Activated CD4-positive, alpha-beta memory T cell treated with anti-CD3 and anti-CD28 coated beads, Interleukin-2, amount 10 ng/mL, durations not matched to agents 7 days and 5 days (primary cell): Measurements from ENCODE around the gene PFDN4. TPM values are rescaled to one million over a fixed set of nuclear protein-coding genes. Genes with fewer than 3 reads are reported as not detected.

ENCODE experiments used
- CTCF ChIA-PET: fragments of 350-600 bp; sonication (Branson Sonifier 250); formaldehyde crosslinking; loops from one replicate; lab custom pipeline; 2021; ENCODE audit warnings: antibody characterized with exemption, inconsistent platforms; lab: Charles Lee
- POLR2A ChIA-PET: fragments of 350-600 bp; sonication (Branson Sonifier 250); formaldehyde crosslinking; loops from one replicate; lab custom pipeline; 2021; ENCODE audit warnings: antibody characterized with exemption; lab: Charles Lee
- DNase-seq: peaks from one replicate; pipeline ENCODE4 v3.0.0-alpha.2; 2020
- H3K27ac Mint-ChIP-seq: one replicate; pipeline ENCODE4 v1.8.0; 2021; ENCODE audit warnings: mild to moderate bottlenecking, mixed read lengths
- H3K27me3 Mint-ChIP-seq: one replicate; pipeline ENCODE4 v1.8.0; 2021; ENCODE audit warnings: mixed read lengths
- H3K36me3 Mint-ChIP-seq: one replicate; pipeline ENCODE4 v1.8.0; 2021; ENCODE audit warnings: low read depth, mixed read lengths
- H3K4me1 Mint-ChIP-seq: one replicate; pipeline ENCODE4 v1.8.0; 2021; ENCODE audit warnings: mixed read lengths
- H3K4me3 Mint-ChIP-seq: one replicate; pipeline ENCODE4 v1.8.0; 2021; ENCODE audit warnings: mild to moderate bottlenecking, mixed read lengths
- H3K9me3 Mint-ChIP-seq: one replicate; pipeline ENCODE4 v1.8.0; 2021; ENCODE audit warnings: mixed read lengths
- total RNA-seq, 2 experiments: library from RNA; stranded (reverse); gene quantifications; one replicate each; pipeline ENCODE4 v1.2.3, GENCODE V29; 2021

The PFDN4 gene
- total RNA-seq, 2 experiments from 2014 or later: 28.1 to 30.3 TPM

GRCh38 chr20:54179946-54180345, 27.9 kb upstream of the PFDN4 start:
- no peak for DNase-seq
- Mint-ChIP-seq H3K4me3 (no peak overlapping the region), H3K27ac (no peak overlapping the region), H3K27me3 (peaks cover 50% of the 10 kb centered on the region), H3K36me3 (no peaks in the 10 kb centered on the region), H3K9me3 (no peaks in the 10 kb centered on the region), H3K4me1 (peaks cover 6% of the 10 kb centered on the region)
- ChIA-PET POLR2A (no interaction called here), CTCF (interaction anchor here (1.5 kb wide), 1 partner anchor 77 kb away, joined by 6 read pairs; no protein-coding TSS in a partner anchor)

- Mint-ChIP-seq H3K4me3 (no peak overlapping the region), H3K27ac (no peak overlapping the region), H3K36me3 (no peaks in the 10 kb centered on the region), H3K9me3 (no peaks in the 10 kb centered on the region), H3K27me3 (peaks cover 53% of the 10 kb centered on the region), H3K4me1 (peaks cover 6% of the 10 kb centered on the region)
- ChIA-PET CTCF (no interaction called here), POLR2A (no interaction called here)
- no peak for DNase-seq
Observed at GRCh38 chr20:54180931-54181330, 27.0 kb upstream of the PFDN4 start.

GRCh38 chr20:54184071-54184470, 23.8 kb upstream of the PFDN4 start:
- no peaks in the 10 kb centered on the region for H3K36me3 Mint-ChIP-seq
- ChIA-PET CTCF (no interaction called here), POLR2A (no interaction called here)
- H3K27me3 Mint-ChIP-seq: peaks cover 39% of the 10 kb centered on the region
- H3K4me3 Mint-ChIP-seq: no peak overlapping the region
- H3K9me3 Mint-ChIP-seq: no peaks in the 10 kb centered on the region
- H3K27ac Mint-ChIP-seq: no peak overlapping the region
- DNase-seq: no peak
- peaks cover 6% of the 10 kb centered on the region for H3K4me1 Mint-ChIP-seq

- peaks cover 2% of the 10 kb centered on the region for H3K4me1 Mint-ChIP-seq
- no peaks in the 10 kb centered on the region for H3K36me3 Mint-ChIP-seq
- CTCF ChIA-PET: no interaction called here
- H3K27ac Mint-ChIP-seq: no peak overlapping the region
- DNase-seq: no peak
- no peak overlapping the region for H3K4me3 Mint-ChIP-seq
- peaks cover 37% of the 10 kb centered on the region for H3K27me3 Mint-ChIP-seq
- no peaks in the 10 kb centered on the region for H3K9me3 Mint-ChIP-seq
- POLR2A ChIA-PET: no interaction called here
Observed at GRCh38 chr20:54184904-54185626, 22.8 kb upstream of the PFDN4 start.

GRCh38 chr20:54188132-54188849, 19.6 kb upstream of the PFDN4 start:
- H3K27me3 Mint-ChIP-seq: peaks cover 22% of the 10 kb centered on the region
- ChIA-PET CTCF (interaction anchor here (1.3 to 1.4 kb wide), 2 partner anchors 12 to 85 kb away, joined by 3 to 5 read pairs; no protein-coding TSS in a partner anchor), POLR2A (no interaction called here)
- no peak overlapping the region for H3K4me3 Mint-ChIP-seq
- H3K36me3 Mint-ChIP-seq: no peaks in the 10 kb centered on the region
- no peak for DNase-seq
- H3K9me3 Mint-ChIP-seq: no peaks in the 10 kb centered on the region
- H3K4me1 Mint-ChIP-seq: no peaks in the 10 kb centered on the region
- no peak overlapping the region for H3K27ac Mint-ChIP-seq

GRCh38 chr20:54189630-54190029, 18.3 kb upstream of the PFDN4 start:
- Mint-ChIP-seq H3K27ac (no peak overlapping the region), H3K9me3 (no peaks in the 10 kb centered on the region), H3K27me3 (peaks cover 17% of the 10 kb centered on the region), H3K4me1 (no peaks in the 10 kb centered on the region), H3K4me3 (no peak overlapping the region), H3K36me3 (no peaks in the 10 kb centered on the region)
- CTCF ChIA-PET: no interaction called here
- DNase-seq: no peak
- POLR2A ChIA-PET: no interaction called here

GRCh38 chr20:54190217-54190616, 17.7 kb upstream of the PFDN4 start:
- Mint-ChIP-seq H3K9me3 (no peaks in the 10 kb centered on the region), H3K27ac (no peak overlapping the region), H3K36me3 (no peaks in the 10 kb centered on the region), H3K4me1 (no peaks in the 10 kb centered on the region), H3K4me3 (no peak overlapping the region), H3K27me3 (peaks cover 11% of the 10 kb centered on the region)
- ChIA-PET CTCF (no interaction called here), POLR2A (no interaction called here)
- DNase-seq: no peak

- no peaks in the 10 kb centered on the region for H3K9me3 Mint-ChIP-seq
- DNase-seq: no peak
- no peak overlapping the region for H3K4me3 Mint-ChIP-seq
- H3K4me1 Mint-ChIP-seq: no peaks in the 10 kb centered on the region
- no peaks in the 10 kb centered on the region for H3K36me3 Mint-ChIP-seq
- H3K27me3 Mint-ChIP-seq: peaks cover 11% of the 10 kb centered on the region
- no peak overlapping the region for H3K27ac Mint-ChIP-seq
- CTCF ChIA-PET: interaction anchor here (0.8 kb wide), 1 partner anchor 15 kb away, joined by 4 read pairs; the partner anchor contains the start of gene PFDN4
- POLR2A ChIA-PET: no interaction called here
Observed at GRCh38 chr20:54193817-54194216, 14.1 kb upstream of the PFDN4 start.

- Mint-ChIP-seq H3K4me3 (no peak overlapping the region), H3K4me1 (no peaks in the 10 kb centered on the region), H3K36me3 (no peaks in the 10 kb centered on the region), H3K27me3 (peaks cover 11% of the 10 kb centered on the region), H3K27ac (no peak overlapping the region), H3K9me3 (no peaks in the 10 kb centered on the region)
- ChIA-PET POLR2A (no interaction called here), CTCF (interaction anchor here (0.8 to 1.4 kb wide), 3 partner anchors 13 to 90 kb away, joined by 3 to 4 read pairs (median 4); partner anchors contain the start of gene PFDN4)
- no peak for DNase-seq
Observed at GRCh38 chr20:54194724-54195438, 13.0 kb upstream of the PFDN4 start.

GRCh38 chr20:54195483-54196472, 12.1 kb upstream of the PFDN4 start:
- no peak for DNase-seq
- Mint-ChIP-seq H3K4me3 (no peak overlapping the region), H3K4me1 (no peaks in the 10 kb centered on the region), H3K9me3 (no peaks in the 10 kb centered on the region), H3K27me3 (peaks cover 11% of the 10 kb centered on the region), H3K36me3 (no peaks in the 10 kb centered on the region), H3K27ac (no peak overlapping the region)
- CTCF ChIA-PET: interaction anchor here (1.2 to 1.4 kb wide), 2 partner anchors 12 to 91 kb away, joined by 3 to 4 read pairs; partner anchors contain the start of gene PFDN4
- POLR2A ChIA-PET: no interaction called here

GRCh38 chr20:54197621-54198604, 10.0 kb upstream of the PFDN4 start:
- no peak overlapping the region for H3K4me3 Mint-ChIP-seq
- no peaks in the 10 kb centered on the region for H3K9me3 Mint-ChIP-seq
- H3K27me3 Mint-ChIP-seq: peaks cover 13% of the 10 kb centered on the region
- H3K36me3 Mint-ChIP-seq: no peaks in the 10 kb centered on the region
- no peak for DNase-seq
- POLR2A ChIA-PET: no interaction called here
- H3K27ac Mint-ChIP-seq: no peak overlapping the region
- H3K4me1 Mint-ChIP-seq: no peaks in the 10 kb centered on the region
- CTCF ChIA-PET: interaction anchor here (1.0 to 4.7 kb wide), 6 partner anchors 10 to 450 kb away, joined by 3 to 45 read pairs (median 8); partner anchors contain the start of gene PFDN4
